Mesodermal cell (in vitro differentiated cells): ENCODE results near the gene CABP2.

Experiments used
- H3K27ac ChIP-seq: 2 replicates; pipeline ENCODE4 v1.7.0; 2013; ENCODE audit warnings: mild to moderate bottlenecking, low read depth, low read length, moderate library complexity; ENCODE audit not compliant: severe bottlenecking
- H3K36me3 ChIP-seq: 2 replicates; pipeline ENCODE4 v1.7.1; 2013; ENCODE audit warnings: mild to moderate bottlenecking, low read length, moderate library complexity; ENCODE audit not compliant: control insufficient read depth, insufficient read depth
- H3K4me1 ChIP-seq: one replicate; pipeline ENCODE4 v1.7.1; 2013; ENCODE audit warnings: mild to moderate bottlenecking, low read length; ENCODE audit not compliant: insufficient read depth, control insufficient read depth, poor library complexity, severe bottlenecking
- H3K4me3 ChIP-seq: 2 replicates; pipeline ENCODE4 v1.7.0; 2013; ENCODE audit warnings: low read length, control low read depth, mild to moderate bottlenecking; ENCODE audit not compliant: insufficient read depth, poor library complexity, severe bottlenecking; ENCODE audit errors: extremely low read depth
- H3K9me3 ChIP-seq: 2 replicates; pipeline ENCODE4 v1.7.1; 2013; ENCODE audit warnings: mild to moderate bottlenecking, low read length, moderate library complexity; ENCODE audit not compliant: control insufficient read depth
- WGBS, 2 experiments: methylation state at CpG; one replicate each; pipeline ENCODE4 v1.1.5; 2013; ENCODE audit warnings: missing lambda C conversion rate in 2 of 2; ENCODE audit not compliant: insufficient coverage in 2 of 2; 5-methylcytosine and 5-hydroxymethylcytosine counted together

The CABP2 gene

GRCh38 chr11:67507864-67508485 is 15.3 kb downstream of the CABP2 start, which contains the start of gene CDK2AP2:
CDK2AP2 (minus strand) TSS chr11:67508162; CDS start chr11:67508082, 80 bp downstream.
- Histone ChIP-seq H3K9me3 (no peaks in the 10 kb centered on the region), H3K4me3 (peak within 1 kb of the TSS; percentile 64), H3K36me3 (no peaks in the 10 kb centered on the region), H3K27ac (peak within 1 kb of the TSS; percentile 98), H3K4me1 (peaks cover 24% of the 10 kb centered on the region)
- 1% methylated on average over 48 to 57 of the region's 57 CpGs for WGBS, 2 experiments

GRCh38 chr11:67507242-67507863 is 15.9 kb downstream of the CABP2 start:
- H3K4me1 ChIP-seq = peaks cover 24% of the 10 kb centered on the region
- H3K4me3 ChIP-seq = peak overlapping the region; percentile 64
- peak overlapping the region; percentile 98 for H3K27ac ChIP-seq
- H3K9me3 ChIP-seq = no peaks in the 10 kb centered on the region
- WGBS, 2 experiments = 25 to 30% methylated on average over 33 of the region's 33 CpGs
- H3K36me3 ChIP-seq = peaks cover 6% of the 10 kb centered on the region

DNA sequence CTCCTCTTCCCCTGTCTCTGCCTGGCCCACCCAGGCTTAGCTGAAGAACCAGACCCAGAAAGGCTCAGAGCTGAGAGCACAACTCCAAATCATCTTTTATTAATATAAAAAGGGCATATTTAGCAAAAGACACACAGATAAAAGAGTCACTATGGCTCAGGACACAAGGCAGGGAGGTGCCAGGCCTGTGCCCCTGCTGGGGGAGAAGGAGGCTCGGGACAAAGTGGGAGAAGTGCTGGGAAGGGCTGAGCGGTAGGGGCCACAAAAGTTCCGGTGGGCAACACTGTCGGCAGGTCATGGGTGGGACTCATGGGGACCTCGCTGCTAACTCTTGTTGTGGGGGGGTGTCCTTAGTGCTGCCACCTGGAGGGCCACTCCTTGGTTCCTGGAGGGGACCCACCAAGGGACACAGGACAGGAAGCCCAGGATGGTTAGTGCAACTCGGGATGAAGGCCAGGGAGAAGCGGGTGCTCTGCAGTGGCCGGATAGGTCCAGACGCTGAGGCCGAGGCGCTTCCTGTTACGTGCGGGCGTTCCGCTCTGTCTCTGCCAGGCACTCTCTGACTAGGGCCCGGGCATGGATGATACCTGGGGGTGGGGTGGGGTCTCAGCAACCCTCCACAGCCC is 16.7 kb downstream of the CABP2 start:
- peaks cover 24% of the 10 kb centered on the region for H3K4me1 ChIP-seq
- H3K9me3 ChIP-seq = no peaks in the 10 kb centered on the region
- H3K27ac ChIP-seq = no peak overlapping the region
- peaks cover 13% of the 10 kb centered on the region for H3K36me3 ChIP-seq
- 93% methylated on average over 5 to 12 of the region's 16 CpGs for WGBS, 2 experiments
- H3K4me3 ChIP-seq = peak overlapping the region; percentile 64

DNA sequence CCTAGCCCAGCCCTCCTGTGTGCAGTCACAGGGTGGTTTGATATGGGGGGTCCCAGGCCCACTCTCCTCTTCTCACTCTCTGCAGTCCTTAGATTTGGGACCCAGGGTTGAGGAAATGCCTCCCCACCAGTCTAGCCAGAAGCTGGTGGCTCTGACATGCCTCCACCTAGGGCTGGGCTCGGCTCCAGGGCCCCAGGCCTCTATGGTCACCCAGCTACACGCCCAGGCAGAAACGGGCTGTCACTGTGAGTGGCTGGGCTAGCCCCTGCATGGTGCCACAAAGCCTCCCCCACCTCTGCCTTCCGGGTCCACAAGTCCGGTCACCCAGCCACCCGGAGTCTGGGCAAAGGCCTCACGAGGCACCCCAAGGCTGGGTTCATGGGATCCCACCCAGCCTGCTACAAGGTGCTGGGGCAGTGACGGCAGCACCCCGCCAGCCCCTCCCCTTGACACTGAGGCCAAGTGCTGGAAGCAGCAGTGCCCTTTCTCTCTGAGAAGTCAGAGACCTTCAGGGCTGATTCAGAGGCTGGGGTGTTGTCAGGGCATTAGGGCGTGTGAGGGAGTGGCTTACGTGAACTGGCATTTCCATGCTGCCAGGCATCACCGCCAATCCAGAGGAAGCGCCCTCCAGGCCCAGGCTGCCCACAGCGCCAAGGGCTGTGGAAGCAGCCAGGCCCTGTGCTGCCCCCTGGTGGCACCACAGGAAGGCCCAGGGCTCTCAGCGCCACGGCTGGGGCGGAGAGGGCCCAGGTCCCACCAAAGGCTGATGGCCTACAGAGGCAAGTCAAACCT is 17.4 kb downstream of the CABP2 start:
- Histone ChIP-seq H3K27ac (peak overlapping the region; percentile 73), H3K4me1 (peaks cover 24% of the 10 kb centered on the region), H3K4me3 (peak overlapping the region; percentile 81), H3K9me3 (no peaks in the 10 kb centered on the region), H3K36me3 (peaks cover 20% of the 10 kb centered on the region)
- WGBS, 2 experiments = 41% methylated on average over 8 to 16 of the region's 17 CpGs

- Histone ChIP-seq H3K4me3 (peak within 1 kb of the TSS; percentile 81), H3K9me3 (no peaks in the 10 kb centered on the region), H3K4me1 (peaks cover 24% of the 10 kb centered on the region), H3K27ac (peak within 1 kb of the TSS; percentile 73), H3K36me3 (peaks cover 27% of the 10 kb centered on the region)
- 0% methylated on average over 31 to 55 of the region's 58 CpGs for WGBS, 2 experiments
Observed at GRCh38 chr11:67504950-67505581, 18.2 kb downstream of the CABP2 start, which contains the start of gene PITPNM1. PITPNM1 (minus strand) TSS chr11:67505363; CDS start chr11:67504180, 1,183 bp downstream.

- peaks cover 24% of the 10 kb centered on the region for H3K4me1 ChIP-seq
- H3K27ac ChIP-seq = peak overlapping the region; percentile 57
- H3K4me3 ChIP-seq = peak overlapping the region; percentile 81
- H3K9me3 ChIP-seq = no peaks in the 10 kb centered on the region
- peaks cover 34% of the 10 kb centered on the region for H3K36me3 ChIP-seq
- 1% methylated on average over 52 to 95 of the region's 101 CpGs for WGBS, 2 experiments
Observed at GRCh38 chr11:67504005-67504949, 19.0 kb downstream of the CABP2 start.

DNA sequence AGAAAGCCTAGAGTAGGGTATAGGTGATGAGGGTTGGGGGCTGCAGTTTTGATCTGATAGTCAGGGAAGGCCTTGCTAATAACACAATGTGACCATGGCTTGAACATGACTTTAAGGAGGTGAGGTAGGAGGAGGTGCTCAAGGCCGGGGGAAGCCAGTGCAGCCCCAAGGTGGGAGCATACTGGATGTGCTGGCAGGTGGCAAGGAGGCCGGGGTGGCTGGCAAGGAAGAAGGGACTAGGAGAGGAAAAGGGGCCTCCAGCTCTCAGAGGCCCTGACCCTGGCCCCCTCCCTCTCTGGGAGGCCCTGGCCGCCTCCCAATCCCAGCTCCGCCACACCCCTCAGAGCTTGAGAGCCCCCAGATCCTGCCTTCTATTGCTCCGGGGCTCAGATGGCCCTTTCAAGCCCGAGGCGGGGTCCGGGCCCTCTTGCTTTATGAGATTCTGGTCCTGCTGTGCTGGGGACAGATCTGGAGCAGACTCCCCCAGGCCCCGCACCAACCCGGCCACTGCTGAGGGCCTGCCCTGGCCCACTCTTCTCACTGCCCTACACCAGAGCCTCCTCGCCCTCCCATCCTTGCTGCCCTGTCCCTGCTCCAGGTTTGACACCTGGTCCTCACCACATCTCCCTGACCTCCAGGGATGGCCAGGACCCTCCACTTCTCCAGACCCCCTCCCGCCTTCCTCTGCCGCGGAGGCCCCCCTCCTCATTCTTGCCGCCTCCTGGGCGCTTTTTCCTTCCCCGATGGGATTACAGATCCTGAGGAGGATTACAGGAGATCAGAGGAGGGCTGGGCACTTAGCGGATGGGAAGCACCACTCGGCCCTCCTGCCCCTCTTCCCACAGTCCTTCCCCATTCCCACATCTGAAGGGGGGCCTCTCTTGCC is 19.9 kb downstream of the CABP2 start:
- Histone ChIP-seq H3K4me1 (peaks cover 24% of the 10 kb centered on the region), H3K4me3 (peak overlapping the region; percentile 81), H3K36me3 (peaks cover 35% of the 10 kb centered on the region), H3K27ac (no peak overlapping the region), H3K9me3 (no peaks in the 10 kb centered on the region)
- 80 to 84% methylated on average over 13 of the region's 19 CpGs for WGBS, 2 experiments

DNA sequence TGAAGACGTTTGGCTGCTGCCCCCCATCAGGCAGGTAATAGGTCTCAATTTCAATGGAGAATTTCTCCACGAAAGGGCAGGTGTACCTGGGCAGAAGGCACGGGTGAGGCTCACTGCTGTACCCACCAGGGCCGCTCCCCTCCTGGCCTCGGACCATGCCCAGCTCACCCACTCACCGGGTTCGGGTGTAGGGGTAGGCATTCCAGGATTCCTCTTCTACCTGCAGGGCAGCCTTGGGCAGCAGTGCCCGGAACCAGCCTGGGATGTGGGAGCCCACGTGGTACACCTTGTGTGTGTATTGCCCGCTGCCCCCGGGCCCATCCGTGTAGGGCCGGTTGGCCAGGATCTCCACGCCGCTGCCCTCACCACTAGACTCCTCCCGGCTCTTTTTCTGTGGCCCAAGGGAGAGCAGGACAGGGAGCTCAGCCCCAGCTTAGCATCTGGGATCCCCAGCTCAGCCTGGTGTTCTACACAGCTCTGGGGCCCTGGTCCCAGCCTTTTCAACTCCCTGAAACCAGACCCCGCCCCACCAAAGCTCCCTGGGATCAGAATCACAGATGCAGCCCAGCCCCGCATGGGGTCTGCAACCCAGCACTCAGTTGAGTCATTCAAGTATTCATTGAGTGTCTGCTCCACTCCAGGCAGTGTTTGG is 20.8 kb downstream of the CABP2 start:
- Histone ChIP-seq H3K36me3 (peaks cover 45% of the 10 kb centered on the region), H3K4me1 (peaks cover 24% of the 10 kb centered on the region), H3K4me3 (no peak overlapping the region), H3K27ac (no peak overlapping the region), H3K9me3 (no peaks in the 10 kb centered on the region)
- WGBS, 2 experiments = 94 to 96% methylated on average over 17 of the region's 18 CpGs
